Suprapubic skin (tissue), 4 donors: Measurements from ENCODE around the gene NXNL1. TPM values are rescaled to one million over a fixed set of nuclear protein-coding genes. Genes with fewer than 3 reads are reported as not detected.

Experiments used
- DNase-seq, 2 donors: peaks; one replicate each; pipeline ENCODE4 v3.0.0-alpha.2; 2019; ENCODE audit warnings: low spot score in 2 of 2
- H3K27ac ChIP-seq: fragments of 200-600 bp; sonication (generic); one replicate; pipeline ENCODE4 v1.5.1; 2019
- H3K27me3 ChIP-seq: fragments of 200-600 bp; sonication (generic); one replicate; pipeline ENCODE4 v1.5.1; 2019
- H3K36me3 ChIP-seq: fragments of 200-600 bp; sonication (generic); one replicate; pipeline ENCODE4 v1.5.1; 2019
- H3K4me1 ChIP-seq: fragments of 200-600 bp; sonication (generic); one replicate; pipeline ENCODE4 v1.5.1; 2019
- H3K4me3 ChIP-seq: fragments of 200-600 bp; sonication (generic); one replicate; pipeline ENCODE4 v1.5.1; 2019; ENCODE audit warnings: mild to moderate bottlenecking
- H3K9me3 ChIP-seq: fragments of 200-600 bp; sonication (generic); one replicate; pipeline ENCODE4 v1.5.1; 2019
- CTCF ChIP-seq, 2 donors: fragments of 200-600 bp in 1 of 2; fragments of 450-650 bp in 1 of 2; sonication (generic) in 1 of 2; IDR thresholded peaks; one replicate each; pipeline ENCODE4 v1.5.1; 2016 to 2019; ENCODE audit warnings: antibody characterized with exemption in 2 of 2, mild to moderate bottlenecking in 1 of 2, moderate library complexity in 1 of 2
- EP300 ChIP-seq: sonication (generic); formaldehyde crosslinking; IDR thresholded peaks from one replicate; pipeline ENCODE4 v1.6.1; 2017; ENCODE audit warnings: antibody characterized with exemption
- POLR2A ChIP-seq, 2 donors: fragments of 450-650 bp; IDR thresholded peaks; one replicate each; pipeline ENCODE4 v1.6.1; 2017; ENCODE audit warnings: antibody characterized with exemption in 2 of 2, mild to moderate bottlenecking in 2 of 2, moderate library complexity in 2 of 2
- POLR2AphosphoS5 ChIP-seq, 3 donors: sonication (generic); formaldehyde crosslinking; IDR thresholded peaks; one replicate each; pipeline ENCODE4 v1.6.1; 2017; ENCODE audit warnings: antibody characterized with exemption in 3 of 3
- WGBS: methylation state at CpG from one replicate; pipeline ENCODE4 v1.1.5; 2018; 5-methylcytosine and 5-hydroxymethylcytosine counted together
- total RNA-seq, 4 donors: library from RNA; depleted of rRNA; stranded (reverse); fragments of >200 nt; gene quantifications; one replicate each; pipeline ENCODE4 v1.1.0, GENCODE V29; 2016

Gene NXNL1
- total RNA-seq, 4 donors from 2014 or later: not detected

- Histone ChIP-seq H3K27ac (peak overlapping the region; percentile 56), H3K9me3 (no peaks in the 10 kb centered on the region), H3K4me3 (peak overlapping the region; percentile 90), H3K27me3 (no peaks in the 10 kb centered on the region), H3K4me1 (peaks cover 16% of the 10 kb centered on the region), H3K36me3 (peaks cover 14% of the 10 kb centered on the region)
- WGBS: 3% methylated on average over 24 of the region's 25 CpGs
- peak in 1 of 2 donors; percentile 78 for DNase-seq
- TF ChIP-seq POLR2A (IDR thresholded peaks at IDR 0.05): no peak
- TF ChIP-seq POLR2AphosphoS5 (IDR thresholded peaks at IDR 0.05): no peak
Observed at GRCh38 chr19:17420475-17420924, 40.2 kb downstream of the NXNL1 start.

- TF ChIP-seq POLR2AphosphoS5 (IDR thresholded peaks at IDR 0.05) (peak in 1 of 3 donors; percentile 93), POLR2A (IDR thresholded peaks at IDR 0.05) (no peak), EP300 (no peak), CTCF (IDR thresholded peaks at IDR 0.05) (no peak)
- DNase-seq: peak; percentile 97 to 98
- 0% methylated on average over 19 of the region's 85 CpGs for WGBS
- Histone ChIP-seq H3K27me3 (peaks cover under 1% of the 10 kb centered on the region), H3K27ac (peak within 1 kb of the TSS; percentile 56), H3K4me3 (peak within 1 kb of the TSS; percentile 90), H3K9me3 (no peaks in the 10 kb centered on the region), H3K4me1 (peaks cover 16% of the 10 kb centered on the region), H3K36me3 (peaks cover 14% of the 10 kb centered on the region)
Observed at GRCh38 chr19:17419621-17420474, 40.9 kb downstream of the NXNL1 start, which contains the start of gene MVB12A. Gene MVB12A, plus strand, starts transcription at chr19:17420047. Its CDS starts 89 bp downstream, at chr19:17420136.

GRCh38 chr19:17419154-17419620 is 41.5 kb downstream of the NXNL1 start:
- WGBS: 18% methylated on average over 8 of the region's 8 CpGs
- Histone ChIP-seq H3K27me3 (peaks cover 7% of the 10 kb centered on the region), H3K27ac (peak overlapping the region; percentile 1), H3K36me3 (peaks cover 14% of the 10 kb centered on the region), H3K4me1 (peaks cover 16% of the 10 kb centered on the region), H3K4me3 (peak overlapping the region; percentile 90), H3K9me3 (no peaks in the 10 kb centered on the region)
- TF ChIP-seq POLR2AphosphoS5 (IDR thresholded peaks at IDR 0.05) (no peak), POLR2A (IDR thresholded peaks at IDR 0.05) (no peak), CTCF (IDR thresholded peaks at IDR 0.05) (no peak), EP300 (no peak)
- DNase-seq: no peak

- H3K4me1 ChIP-seq: peaks cover 16% of the 10 kb centered on the region
- WGBS: 45% methylated on average over 3 of the region's 3 CpGs
- H3K9me3 ChIP-seq: no peaks in the 10 kb centered on the region
- no peak overlapping the region for H3K4me3 ChIP-seq
- H3K36me3 ChIP-seq: peaks cover 10% of the 10 kb centered on the region
- no peak overlapping the region for H3K27ac ChIP-seq
- H3K27me3 ChIP-seq: peaks cover 7% of the 10 kb centered on the region
- DNase-seq: no peak
- TF ChIP-seq CTCF (IDR thresholded peaks at IDR 0.05) (no peak), POLR2AphosphoS5 (IDR thresholded peaks at IDR 0.05) (no peak), EP300 (no peak), POLR2A (IDR thresholded peaks at IDR 0.05) (no peak)
Observed at GRCh38 chr19:17418710-17419109, 42.0 kb downstream of the NXNL1 start.

- Histone ChIP-seq H3K36me3 (no peaks in the 10 kb centered on the region), H3K27ac (no peak overlapping the region), H3K27me3 (peaks cover 7% of the 10 kb centered on the region), H3K9me3 (no peaks in the 10 kb centered on the region), H3K4me1 (peaks cover 8% of the 10 kb centered on the region), H3K4me3 (no peak overlapping the region)
- WGBS: 84% methylated on average over 6 of the region's 6 CpGs
- DNase-seq: no peak
- no peak for TF ChIP-seq EP300
- TF ChIP-seq POLR2A (IDR thresholded peaks at IDR 0.05): no peak
- TF ChIP-seq POLR2AphosphoS5 (IDR thresholded peaks at IDR 0.05): no peak
- no peak for TF ChIP-seq CTCF (IDR thresholded peaks at IDR 0.05)
Observed at GRCh38 chr19:17415121-17415520, 45.6 kb downstream of the NXNL1 start.
